Measurements from ENCODE around the gene MYO1D.

MYO1D gene

DNA sequence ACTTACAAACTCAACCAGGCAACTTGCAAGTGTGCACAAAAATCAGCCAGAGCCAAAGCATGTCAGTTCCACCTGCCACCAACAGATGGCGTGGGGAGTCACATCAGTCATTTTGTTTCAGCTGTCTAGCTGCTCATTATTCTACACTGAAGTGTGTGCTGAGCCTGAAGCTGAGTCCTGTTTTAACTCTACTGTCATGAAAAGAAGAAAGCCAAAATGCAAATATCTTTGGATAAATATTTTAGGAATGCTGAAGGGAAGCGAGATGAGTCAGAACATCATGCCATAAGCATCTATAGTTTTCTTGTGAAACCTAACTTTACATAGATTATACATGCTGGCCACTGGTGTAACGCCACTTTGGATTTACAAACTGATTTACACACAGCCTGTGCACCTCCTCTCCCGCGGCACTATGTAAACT, 217.5 kb downstream of the MYO1D start:
- H3K4me3 ChIP-seq (ENCODE audit: low read depth, low read length), result no peak overlapping the region
- TF ChIP-seq, protein P1, sequence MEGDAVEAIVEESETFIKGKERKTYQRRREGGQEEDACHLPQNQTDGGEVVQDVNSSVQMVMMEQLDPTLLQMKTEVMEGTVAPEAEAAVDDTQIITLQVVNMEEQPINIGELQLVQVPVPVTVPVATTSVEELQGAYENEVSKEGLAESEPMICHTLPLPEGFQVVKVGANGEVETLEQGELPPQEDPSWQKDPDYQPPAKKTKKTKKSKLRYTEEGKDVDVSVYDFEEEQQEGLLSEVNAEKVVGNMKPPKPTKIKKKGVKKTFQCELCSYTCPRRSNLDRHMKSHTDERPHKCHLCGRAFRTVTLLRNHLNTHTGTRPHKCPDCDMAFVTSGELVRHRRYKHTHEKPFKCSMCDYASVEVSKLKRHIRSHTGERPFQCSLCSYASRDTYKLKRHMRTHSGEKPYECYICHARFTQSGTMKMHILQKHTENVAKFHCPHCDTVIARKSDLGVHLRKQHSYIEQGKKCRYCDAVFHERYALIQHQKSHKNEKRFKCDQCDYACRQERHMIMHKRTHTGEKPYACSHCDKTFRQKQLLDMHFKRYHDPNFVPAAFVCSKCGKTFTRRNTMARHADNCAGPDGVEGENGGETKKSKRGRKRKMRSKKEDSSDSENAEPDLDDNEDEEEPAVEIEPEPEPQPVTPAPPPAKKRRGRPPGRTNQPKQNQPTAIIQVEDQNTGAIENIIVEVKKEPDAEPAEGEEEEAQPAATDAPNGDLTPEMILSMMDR (IDR thresholded peaks at IDR 0.05; ENCODE audit: control insufficient read depth, extremely low read depth, insufficient read depth), result peak; percentile 90
- peak; percentile 52 for DNase-seq (ENCODE audit: low read depth)

DNA sequence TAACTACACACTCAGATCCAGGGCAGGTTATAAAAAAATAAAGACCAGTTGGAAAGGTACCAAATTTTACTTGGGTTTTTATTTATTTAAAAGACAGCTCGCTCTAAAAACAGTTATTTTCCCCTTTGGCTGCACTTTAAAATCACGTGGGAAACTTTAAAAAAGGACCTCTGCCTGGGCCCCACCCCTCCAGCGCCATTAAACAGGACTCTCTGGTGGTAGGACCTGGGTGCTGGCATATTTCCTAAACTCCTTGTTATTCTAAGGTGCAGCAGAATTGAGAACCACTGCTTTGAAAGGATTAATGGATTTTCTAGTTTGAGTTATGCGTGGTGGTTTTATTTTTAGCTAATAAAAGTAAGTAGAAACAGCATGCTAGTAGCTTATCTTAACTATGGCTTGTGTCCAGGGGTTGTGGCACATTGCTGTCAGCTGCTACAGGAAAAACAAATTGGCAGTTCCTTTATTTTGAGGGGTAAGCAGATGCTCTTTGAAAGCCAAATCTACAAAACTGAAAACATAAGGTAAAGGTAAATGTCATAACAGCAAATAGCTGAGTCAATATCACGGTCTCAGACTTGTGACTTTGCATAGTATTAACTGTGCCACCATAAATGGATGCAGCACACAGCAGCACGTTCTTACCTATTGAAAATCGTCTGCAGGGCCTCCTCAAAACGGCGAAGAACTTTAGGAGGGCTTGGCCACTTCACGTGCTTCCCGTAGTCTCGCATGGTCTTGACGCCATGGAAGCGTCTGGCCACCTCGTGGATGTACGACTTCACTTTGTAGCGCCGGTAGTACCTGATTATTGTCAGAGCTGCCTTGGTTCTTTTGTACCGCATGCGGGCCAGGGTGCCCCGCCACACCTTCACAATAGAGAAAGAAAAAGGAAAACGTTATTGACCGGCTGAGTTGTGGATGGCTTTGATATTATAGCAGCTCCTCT, 218.2 kb downstream of the MYO1D start:
- DNase-seq (ENCODE audit: low read depth), result no peak
- TF ChIP-seq, protein P1 (IDR thresholded peaks at IDR 0.05; ENCODE audit: control insufficient read depth, extremely low read depth, insufficient read depth), result no peak
- no peak overlapping the region for H3K4me3 ChIP-seq (ENCODE audit: low read depth, low read length)

DNA sequence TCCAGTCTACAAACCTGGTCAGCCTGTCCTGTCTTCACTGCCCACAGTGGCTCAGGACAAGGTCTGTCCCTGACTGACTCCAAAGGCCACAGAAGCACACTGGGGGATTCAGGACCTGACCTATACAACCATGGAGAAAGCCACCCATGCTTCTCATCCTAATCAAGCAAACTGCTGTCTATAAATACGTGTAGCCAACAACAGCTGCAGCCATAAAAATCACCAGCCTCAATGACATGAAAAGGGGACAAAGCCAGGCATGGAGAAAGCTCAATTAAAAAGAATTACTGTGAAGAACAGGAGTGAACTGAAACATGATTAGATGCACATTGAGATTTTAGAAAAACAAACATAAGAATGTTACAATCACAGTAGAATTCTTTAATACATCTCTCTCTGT, 220.0 kb downstream of the MYO1D start:
- TF ChIP-seq, protein P1 (IDR thresholded peaks at IDR 0.05; ENCODE audit: control insufficient read depth, extremely low read depth, insufficient read depth), result no peak
- no peak overlapping the region for H3K4me3 ChIP-seq (ENCODE audit: low read depth, low read length)
- no peak for DNase-seq (ENCODE audit: low read depth)

DNA sequence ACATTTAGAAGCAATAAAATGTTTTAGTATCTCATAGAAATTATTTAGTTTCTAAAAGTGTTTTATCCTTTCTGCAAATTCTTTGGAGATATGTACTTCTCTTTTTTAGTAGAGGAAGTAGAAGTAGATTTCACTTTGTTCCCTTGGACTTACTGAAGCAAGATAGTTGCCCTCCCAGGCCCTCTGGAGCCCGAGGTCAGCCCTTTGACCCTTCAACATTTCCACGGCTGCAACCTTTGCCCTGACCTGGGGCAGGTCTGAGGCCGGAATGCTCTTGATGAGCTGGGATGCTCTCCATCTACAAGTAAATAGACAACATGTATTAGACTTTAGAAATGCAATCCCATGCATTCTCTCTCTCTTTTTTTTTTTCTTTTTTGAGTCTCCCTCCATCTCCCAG, 222.6 kb downstream of the MYO1D start:
- no peak for DNase-seq (ENCODE audit: low read depth)
- H3K4me3 ChIP-seq (ENCODE audit: low read depth, low read length), result no peak overlapping the region
- TF ChIP-seq, protein P1 (IDR thresholded peaks at IDR 0.05; ENCODE audit: control insufficient read depth, extremely low read depth, insufficient read depth), result no peak

DNA sequence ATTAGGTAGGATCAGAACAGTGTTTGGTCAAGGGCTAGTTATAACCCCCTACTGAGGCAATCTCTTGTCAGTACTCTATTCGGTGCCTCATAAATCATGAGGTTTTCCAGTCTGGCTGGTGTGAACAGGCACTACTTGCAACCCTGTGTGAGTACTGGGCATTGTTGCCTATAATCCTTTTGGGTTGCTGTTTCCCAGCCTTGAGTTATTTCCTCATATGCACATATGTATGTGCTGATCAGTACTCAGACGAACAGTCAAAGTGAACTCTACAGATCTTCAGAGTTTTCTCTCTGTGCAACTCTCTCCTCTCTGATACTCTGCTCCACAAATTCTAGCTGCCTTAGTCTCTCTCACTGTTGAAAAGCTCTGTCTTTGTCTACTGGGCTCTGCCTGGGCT, 225.8 kb downstream of the MYO1D start:
- TF ChIP-seq, protein P1 (IDR thresholded peaks at IDR 0.05; ENCODE audit: control insufficient read depth, extremely low read depth, insufficient read depth), result no peak
- H3K4me3 ChIP-seq (ENCODE audit: low read depth, low read length), result no peak overlapping the region
- DNase-seq (ENCODE audit: low read depth), result no peak

DNA sequence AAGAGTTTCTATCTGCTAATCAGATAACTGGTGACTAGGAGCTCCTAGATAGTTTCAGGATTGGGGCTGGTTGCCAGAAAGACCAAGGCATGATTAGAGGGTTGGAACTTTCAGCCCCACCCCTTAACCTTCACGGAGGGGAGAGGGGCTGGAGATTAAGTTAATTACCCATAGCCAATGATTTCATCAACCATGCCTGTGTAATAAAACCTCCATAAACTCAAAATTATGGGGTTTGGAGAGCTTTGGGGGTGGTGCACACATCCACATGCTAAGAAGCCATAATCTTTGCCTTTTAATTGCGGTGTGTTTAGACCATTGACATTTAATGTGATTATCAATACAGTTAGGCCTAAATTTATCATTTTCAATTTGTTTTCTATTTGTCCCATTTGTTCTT, 228.5 kb downstream of the MYO1D start:
- TF ChIP-seq, protein P1 (IDR thresholded peaks at IDR 0.05; ENCODE audit: control insufficient read depth, extremely low read depth, insufficient read depth), result no peak
- H3K4me3 ChIP-seq (ENCODE audit: low read depth, low read length), result no peak overlapping the region
- no peak for DNase-seq (ENCODE audit: low read depth)
